Endodermal cell (in vitro differentiated cells): ENCODE data around the gene LPA. TPM values are rescaled to one million over a fixed set of nuclear protein-coding genes. Genes with fewer than 3 reads are reported as not detected.

ENCODE experiments used
- DNase-seq: peaks from one replicate; pipeline ENCODE4 v3.0.0-alpha.2; 2017
- H3K27ac ChIP-seq: 2 replicates; pipeline ENCODE4 v1.5.1; 2013; ENCODE audit warnings: mild to moderate bottlenecking, low read depth, low read length, moderate library complexity
- H3K27me3 ChIP-seq: 2 replicates; pipeline ENCODE4 v1.6.1; 2013; ENCODE audit warnings: mild to moderate bottlenecking, low read length, moderate library complexity; ENCODE audit not compliant: insufficient read depth, control insufficient read depth, poor library complexity, severe bottlenecking
- H3K36me3 ChIP-seq: 2 replicates; pipeline ENCODE4 v1.7.0; 2013; ENCODE audit warnings: mild to moderate bottlenecking, low read length, moderate library complexity; ENCODE audit not compliant: control insufficient read depth, insufficient read depth
- H3K4me1 ChIP-seq: one replicate; pipeline ENCODE4 v1.7.0; 2013; ENCODE audit warnings: low read length; ENCODE audit not compliant: control insufficient read depth, insufficient read depth
- H3K4me3 ChIP-seq: 2 replicates; pipeline ENCODE4 v1.5.1; 2013; ENCODE audit warnings: mild to moderate bottlenecking, low read length, moderate library complexity
- H3K9ac ChIP-seq: 2 replicates; pipeline ENCODE4 v1.6.1; 2013; ENCODE audit warnings: mild to moderate bottlenecking, low read length, moderate library complexity; ENCODE audit not compliant: poor library complexity, severe bottlenecking; ENCODE audit errors: extremely low read depth
- H3K9me3 ChIP-seq: 2 replicates; pipeline ENCODE4 v1.6.1; 2013; ENCODE audit warnings: mild to moderate bottlenecking, low read length, moderate library complexity; ENCODE audit not compliant: control insufficient read depth
- H3K27ac Mint-ChIP-seq: 2 replicates; pipeline ENCODE4 v1.8.0; 2020; ENCODE audit warnings: mixed read lengths
- H3K27me3 Mint-ChIP-seq: 2 replicates; pipeline ENCODE4 v1.8.0; 2021; ENCODE audit warnings: mild to moderate bottlenecking, mixed read lengths; ENCODE audit not compliant: insufficient read depth
- H3K36me3 Mint-ChIP-seq: 2 replicates; pipeline ENCODE4 v1.8.0; 2020; ENCODE audit warnings: low read depth, mixed read lengths
- H3K4me1 Mint-ChIP-seq: 2 replicates; pipeline ENCODE4 v1.8.0; 2020; ENCODE audit warnings: mixed read lengths
- H3K4me3 Mint-ChIP-seq: 2 replicates; pipeline ENCODE4 v1.8.0; 2020; ENCODE audit warnings: mild to moderate bottlenecking, moderate library complexity, mixed read lengths
- H3K9me3 Mint-ChIP-seq: 2 replicates; pipeline ENCODE4 v1.8.0; 2020; ENCODE audit warnings: mild to moderate bottlenecking, mixed read lengths
- CTCF ChIP-seq: fragments of 200-600 bp; sonication (generic); conservative IDR thresholded peaks from 2 replicates; pipeline ENCODE4 v1.5.0; 2021; ENCODE audit warnings: antibody characterized with exemption, mild to moderate bottlenecking
- WGBS, 2 experiments: methylation state at CpG; one replicate each; pipeline versions ENCODE4 v1.1.5 to v1.1.7; 2013; ENCODE audit warnings: missing lambda C conversion rate in 2 of 2, mixed read lengths in 1 of 2; ENCODE audit not compliant: insufficient coverage in 1 of 2, insufficient read length in 1 of 2; 5-methylcytosine and 5-hydroxymethylcytosine counted together
- total RNA-seq, 2 donors: library from RNA; stranded (reverse); fragmentation: NEBNext Ultra II Directional in 1 of 2; extraction: Animal tissue kit (Norgen Biotek cat#: 25700) in 1 of 2; gene quantifications; 2 replicates in 1 of 2; 3 replicates in 1 of 2; pipeline ENCODE4 v1.2.1, GENCODE V29; 2021

Gene LPA
- total RNA-seq, 2 donors from 2014 or later, result 0.46 to 3.6 TPM

- WGBS, 2 experiments, result 75 to 85% methylated on average over 2 to 3 of the region's 3 CpGs
- Histone ChIP-seq H3K4me3 (no peak overlapping the region), H3K27ac (no peak overlapping the region), H3K27me3 (no peaks in the 10 kb centered on the region), H3K36me3 (no peaks in the 10 kb centered on the region), H3K9me3 (no peaks in the 10 kb centered on the region), H3K4me1 (no peaks in the 10 kb centered on the region), H3K9ac (no peak overlapping the region)
- DNase-seq, result no peak
- Mint-ChIP-seq H3K27me3 (peaks cover 3% of the 10 kb centered on the region), H3K4me1 (no peaks in the 10 kb centered on the region), H3K4me3 (no peak overlapping the region), H3K27ac (no peak overlapping the region), H3K36me3 (no peaks in the 10 kb centered on the region), H3K9me3 (peaks cover 17% of the 10 kb centered on the region)
- no peak for TF ChIP-seq CTCF
Measured at GRCh38 chr6:160513836-160514235, 150.2 kb downstream of the LPA start.

- no peak overlapping the region for H3K9ac ChIP-seq
- Mint-ChIP-seq H3K27ac (no peak overlapping the region), H3K4me3 (no peak overlapping the region), H3K9me3 (peaks cover 11% of the 10 kb centered on the region), H3K36me3 (no peaks in the 10 kb centered on the region), H3K27me3 (peaks cover 2% of the 10 kb centered on the region), H3K4me1 (no peaks in the 10 kb centered on the region)
- DNase-seq, result no peak
- H3K9me3 ChIP-seq, result no peaks in the 10 kb centered on the region
- 80 to 91% methylated on average over 1 to 4 of the region's 4 CpGs for WGBS, 2 experiments
- H3K27me3 ChIP-seq, result no peaks in the 10 kb centered on the region
- no peaks in the 10 kb centered on the region for H3K36me3 ChIP-seq
- TF ChIP-seq CTCF, result no peak
- H3K4me1 ChIP-seq, result no peaks in the 10 kb centered on the region
- H3K4me3 ChIP-seq, result no peak overlapping the region
- no peak overlapping the region for H3K27ac ChIP-seq
Measured at GRCh38 chr6:160510976-160511617, 153.0 kb downstream of the LPA start.

GRCh38 chr6:160510199-160510598, 153.9 kb downstream of the LPA start:
- Mint-ChIP-seq H3K4me3 (no peak overlapping the region), H3K27me3 (no peaks in the 10 kb centered on the region), H3K36me3 (no peaks in the 10 kb centered on the region), H3K27ac (no peak overlapping the region), H3K4me1 (no peaks in the 10 kb centered on the region), H3K9me3 (peaks cover 11% of the 10 kb centered on the region)
- no peak overlapping the region for H3K9ac ChIP-seq
- TF ChIP-seq CTCF, result no peak
- no peak overlapping the region for H3K4me3 ChIP-seq
- H3K9me3 ChIP-seq, result no peaks in the 10 kb centered on the region
- H3K27ac ChIP-seq, result no peak overlapping the region
- H3K36me3 ChIP-seq, result no peaks in the 10 kb centered on the region
- DNase-seq, result no peak
- no peaks in the 10 kb centered on the region for H3K27me3 ChIP-seq
- WGBS, 2 experiments, result 93 to 100% methylated on average over 2 of the region's 2 CpGs
- no peaks in the 10 kb centered on the region for H3K4me1 ChIP-seq
